Neutrophil (primary cell): ENCODE data around the gene CHRNA9.

Experiments used
- H3K27ac ChIP-seq: fragments of 200-600 bp; sonication (generic); 2 replicates; pipeline ENCODE4 v1.5.1; 2016; ENCODE audit warnings: mild to moderate bottlenecking, moderate library complexity
- H3K27me3 ChIP-seq: fragments of 200-600 bp; sonication (generic); 2 replicates; pipeline ENCODE4 v1.6.0; 2016; ENCODE audit warnings: mild to moderate bottlenecking
- H3K36me3 ChIP-seq: fragments of 200-600 bp; sonication (generic); 2 replicates; pipeline ENCODE4 v1.5.1; 2017
- H3K4me1 ChIP-seq, 2 experiments: fragments of 200-600 bp in 1 of 2; sonication (generic) in 1 of 2; 1 replicate in 1 of 2; 2 replicates in 1 of 2; pipeline versions ENCODE4 v1.5.1 to v1.6.1; 2013 to 2016; ENCODE audit warnings: low read depth in 1 of 2, low read length in 1 of 2, mild to moderate bottlenecking in 1 of 2, moderate library complexity in 1 of 2; ENCODE audit not compliant: control insufficient read depth in 1 of 2, insufficient read depth in 1 of 2
- H3K4me3 ChIP-seq, 2 experiments: fragments of 200-600 bp in 1 of 2; sonication (generic) in 1 of 2; 1 replicate in 1 of 2; 2 replicates in 1 of 2; pipeline ENCODE4 v1.5.1; 2013 to 2016; ENCODE audit warnings: low read depth in 1 of 2, low read length in 1 of 2, mild to moderate bottlenecking in 1 of 2, moderate library complexity in 1 of 2
- H3K9me3 ChIP-seq: fragments of 200-600 bp; sonication (generic); 2 replicates; pipeline ENCODE4 v1.5.1; 2016
- TF ChIP-seq, protein P1 (sequence below): fragments of 200-600 bp; sonication (generic); IDR thresholded peaks from 2 replicates; pipeline ENCODE4 v1.5.1; 2016; ENCODE audit warnings: antibody characterized with exemption

The CHRNA9 gene

DNA sequence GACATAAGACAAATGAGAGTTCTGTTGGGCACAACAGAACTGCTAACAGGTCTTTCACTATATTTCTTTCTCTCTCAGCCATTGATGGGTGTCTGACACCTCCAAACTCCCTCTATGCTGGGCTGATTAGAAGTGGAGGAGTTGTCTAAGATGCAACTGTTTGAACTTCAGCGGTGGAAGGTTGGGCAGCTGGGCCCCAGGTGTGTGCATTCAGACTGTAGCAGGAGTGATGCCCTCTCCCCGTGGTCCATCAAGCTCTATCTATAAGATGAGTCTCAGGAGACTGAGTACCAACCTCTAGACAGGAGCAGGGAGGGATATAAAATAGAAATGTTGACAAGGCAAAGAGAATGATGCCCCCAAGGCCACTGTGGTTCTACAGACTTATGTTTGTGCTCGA is 28.2 kb upstream of the CHRNA9 start:
- H3K4me1 ChIP-seq, result peaks cover 31 to 34% of the 10 kb centered on the region in 2 experiments
- no peaks in the 10 kb centered on the region for H3K36me3 ChIP-seq
- H3K27ac ChIP-seq, result peak overlapping the region; percentile 74
- no peak overlapping the region for H3K4me3 ChIP-seq
- TF ChIP-seq, protein P1, sequence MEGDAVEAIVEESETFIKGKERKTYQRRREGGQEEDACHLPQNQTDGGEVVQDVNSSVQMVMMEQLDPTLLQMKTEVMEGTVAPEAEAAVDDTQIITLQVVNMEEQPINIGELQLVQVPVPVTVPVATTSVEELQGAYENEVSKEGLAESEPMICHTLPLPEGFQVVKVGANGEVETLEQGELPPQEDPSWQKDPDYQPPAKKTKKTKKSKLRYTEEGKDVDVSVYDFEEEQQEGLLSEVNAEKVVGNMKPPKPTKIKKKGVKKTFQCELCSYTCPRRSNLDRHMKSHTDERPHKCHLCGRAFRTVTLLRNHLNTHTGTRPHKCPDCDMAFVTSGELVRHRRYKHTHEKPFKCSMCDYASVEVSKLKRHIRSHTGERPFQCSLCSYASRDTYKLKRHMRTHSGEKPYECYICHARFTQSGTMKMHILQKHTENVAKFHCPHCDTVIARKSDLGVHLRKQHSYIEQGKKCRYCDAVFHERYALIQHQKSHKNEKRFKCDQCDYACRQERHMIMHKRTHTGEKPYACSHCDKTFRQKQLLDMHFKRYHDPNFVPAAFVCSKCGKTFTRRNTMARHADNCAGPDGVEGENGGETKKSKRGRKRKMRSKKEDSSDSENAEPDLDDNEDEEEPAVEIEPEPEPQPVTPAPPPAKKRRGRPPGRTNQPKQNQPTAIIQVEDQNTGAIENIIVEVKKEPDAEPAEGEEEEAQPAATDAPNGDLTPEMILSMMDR, result no peak
- H3K27me3 ChIP-seq, result no peaks in the 10 kb centered on the region
- H3K9me3 ChIP-seq, result no peaks in the 10 kb centered on the region

DNA sequence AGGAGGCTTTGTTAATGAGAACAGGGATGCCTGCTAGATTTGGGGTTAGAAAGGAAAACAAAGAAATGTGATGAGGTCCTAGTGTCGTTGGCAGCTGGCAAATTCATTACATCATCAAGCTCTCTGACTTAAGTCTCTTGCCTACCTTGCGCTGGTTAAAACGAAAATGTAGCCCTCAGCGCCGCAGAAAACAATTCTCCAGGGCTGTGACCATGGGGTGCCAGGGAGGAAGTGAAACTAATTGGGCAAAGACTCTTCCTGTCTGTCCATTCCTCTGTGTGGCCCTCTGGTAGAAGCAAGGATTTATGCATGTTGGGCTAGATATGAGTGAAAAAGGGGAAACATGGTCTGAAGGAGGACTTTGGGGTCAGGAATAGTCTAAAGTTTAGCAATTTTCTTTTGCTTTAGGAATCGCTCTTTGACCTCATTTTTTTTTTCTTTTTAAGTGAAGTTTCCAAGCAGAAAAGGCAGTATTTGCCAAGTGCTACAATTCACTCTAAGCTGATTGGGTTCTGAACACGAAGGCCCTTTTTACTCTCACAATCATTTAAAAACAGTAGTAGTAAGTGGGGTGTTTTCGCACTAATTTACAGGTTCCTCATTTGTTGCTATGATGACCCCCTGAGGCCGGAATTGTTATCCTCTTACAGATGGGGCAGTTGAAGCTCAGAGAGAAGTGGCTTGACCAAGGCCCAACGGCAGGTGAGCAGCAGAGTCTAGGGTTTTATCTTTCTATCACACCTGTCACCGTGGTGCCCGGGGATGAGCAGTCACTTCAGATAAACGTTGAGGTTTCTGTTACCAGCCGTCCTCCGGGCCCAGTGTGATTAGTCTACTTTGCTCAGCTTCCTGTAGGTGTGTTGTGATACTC is 27.3 kb upstream of the CHRNA9 start:
- Histone ChIP-seq H3K27me3 (no peaks in the 10 kb centered on the region), H3K4me3 (peak overlapping the region; percentile 12 to 42), H3K27ac (peak overlapping the region; percentile 74), H3K4me1 (peaks cover 31 to 34% of the 10 kb centered on the region in 2 experiments), H3K9me3 (no peaks in the 10 kb centered on the region), H3K36me3 (no peaks in the 10 kb centered on the region)
- TF ChIP-seq, protein P1, result no peak

DNA sequence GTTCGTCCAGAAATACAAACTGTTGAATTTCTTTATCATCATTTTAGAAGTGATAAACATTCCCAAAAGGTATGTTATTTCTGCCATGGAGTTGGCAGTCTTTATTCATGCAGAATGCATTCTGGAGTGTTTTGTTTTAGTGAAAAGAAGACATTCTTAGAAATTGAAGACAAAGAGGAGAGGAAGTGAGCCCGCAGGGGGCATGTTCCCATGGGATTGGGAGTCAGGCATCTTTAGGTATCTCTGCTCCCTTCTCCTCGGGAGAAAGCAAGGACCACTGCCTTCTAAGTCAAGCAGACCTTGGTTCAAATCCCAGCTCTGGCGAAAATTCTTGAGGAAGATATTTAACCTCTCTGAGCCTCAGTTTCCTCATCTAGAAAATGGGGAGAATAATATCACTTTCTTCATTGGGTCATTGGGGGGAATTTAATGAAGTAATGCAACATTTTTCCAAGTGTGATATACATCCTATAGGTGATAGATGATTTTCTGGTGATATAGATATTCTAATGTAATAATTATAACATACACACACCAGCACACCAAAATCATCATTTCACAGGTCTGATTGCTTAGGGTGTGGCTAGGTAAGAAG is 26.5 kb upstream of the CHRNA9 start:
- H3K4me1 ChIP-seq, result peaks cover 31 to 34% of the 10 kb centered on the region in 2 experiments
- no peaks in the 10 kb centered on the region for H3K9me3 ChIP-seq
- peak overlapping the region; percentile 12 to 42 for H3K4me3 ChIP-seq

DNA sequence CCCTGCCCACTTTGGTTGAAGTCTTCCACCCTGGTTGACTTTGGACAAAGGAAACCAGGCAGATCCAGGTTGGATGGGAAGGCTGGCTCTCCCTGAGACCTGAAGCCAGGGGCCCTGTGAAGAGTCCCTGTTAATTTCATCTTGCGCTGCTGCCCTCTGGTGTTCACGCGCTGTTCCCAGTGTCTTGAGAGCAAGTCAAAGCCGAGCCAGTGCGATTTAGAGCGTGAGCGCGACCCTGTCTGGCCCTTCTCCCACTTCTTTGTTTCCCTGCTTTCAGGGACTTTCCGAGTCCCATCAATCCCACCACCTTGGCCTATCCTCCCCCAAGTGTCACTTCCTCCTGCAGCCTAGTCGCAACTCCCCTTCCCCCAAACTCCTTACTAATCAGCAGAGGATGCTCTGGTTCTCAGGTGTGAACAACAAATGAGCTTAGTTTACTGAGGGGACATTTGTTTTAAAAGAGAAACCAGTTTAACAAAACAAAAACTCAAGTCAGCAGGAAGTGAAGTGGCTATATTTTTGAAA is 25.8 kb upstream of the CHRNA9 start:
- no peaks in the 10 kb centered on the region for H3K27me3 ChIP-seq
- H3K4me3 ChIP-seq, result peak overlapping the region in 1 of 2 experiments; percentile 12
- TF ChIP-seq, protein P1, result peak; percentile 76
- H3K27ac ChIP-seq, result peak overlapping the region; percentile 74
- H3K36me3 ChIP-seq, result no peaks in the 10 kb centered on the region
- H3K4me1 ChIP-seq, result peaks cover 31 to 34% of the 10 kb centered on the region in 2 experiments
- no peaks in the 10 kb centered on the region for H3K9me3 ChIP-seq

More for the DNA sequence above, 26.5 kb upstream of the CHRNA9 start:
- TF ChIP-seq, protein P1, result no peak
- Histone ChIP-seq H3K27ac (peak overlapping the region; percentile 74), H3K36me3 (no peaks in the 10 kb centered on the region), H3K27me3 (no peaks in the 10 kb centered on the region)

DNA sequence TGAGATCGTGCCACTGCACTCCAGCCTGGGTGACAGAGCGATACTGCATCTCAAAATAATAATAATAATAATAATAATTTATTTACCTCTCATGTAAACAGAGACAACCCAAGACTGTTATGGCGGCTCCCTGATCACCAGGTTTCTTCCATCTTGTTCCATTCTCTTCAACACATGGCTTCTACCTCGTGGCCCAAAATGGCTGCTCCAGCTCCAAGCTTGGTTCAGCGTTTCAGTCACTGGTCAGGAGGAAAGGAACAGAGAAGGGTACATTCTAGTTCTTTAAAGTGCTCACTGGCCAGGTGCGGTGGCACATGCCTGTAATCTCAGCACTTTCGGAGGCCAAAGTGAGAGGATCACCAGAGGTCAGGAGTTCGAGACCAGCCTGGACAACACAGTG is 24.9 kb upstream of the CHRNA9 start:
- no peak overlapping the region for H3K27ac ChIP-seq
- TF ChIP-seq, protein P1, result no peak
- H3K4me1 ChIP-seq, result peaks cover 34 to 35% of the 10 kb centered on the region in 2 experiments
- H3K9me3 ChIP-seq, result no peaks in the 10 kb centered on the region
- no peak overlapping the region for H3K4me3 ChIP-seq
- no peaks in the 10 kb centered on the region for H3K36me3 ChIP-seq
- no peaks in the 10 kb centered on the region for H3K27me3 ChIP-seq
